HG03442 (cell line): ENCODE results near the gene NBAS.
"Not testable (repeated sequence)": the region's sequence is repeated elsewhere in the genome, so short reads cannot be mapped to it uniquely, and the experiment has no call there.

ENCODE experiments used
- ATAC-seq: cut with Tn5 transposase; IDR thresholded peaks from one replicate; pipeline ENCODE4 v1.9.1; 2021; ENCODE audit warnings: mild to moderate bottlenecking, moderate library complexity; ENCODE audit not compliant: unreplicated experiment

The NBAS gene

DNA sequence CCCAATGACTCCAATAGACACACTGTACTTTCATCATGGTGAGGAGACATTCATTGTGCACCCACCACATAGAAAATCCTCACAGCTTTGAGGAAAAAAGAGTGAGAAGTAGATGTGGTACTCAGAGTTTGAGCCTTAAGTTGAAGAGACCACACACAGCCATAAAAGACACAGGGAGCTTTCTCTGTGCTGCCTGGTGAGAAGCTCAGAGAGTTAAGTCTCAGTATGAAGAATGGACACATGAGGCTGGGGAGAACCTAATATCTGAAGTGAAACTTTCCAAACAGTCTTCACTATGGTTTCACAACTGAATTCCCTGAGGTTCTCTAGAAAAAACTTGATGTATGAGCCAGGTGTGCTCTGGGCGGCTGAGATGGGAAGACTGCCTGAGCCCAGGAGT is 237.9 kb downstream of the NBAS start:
- no peak for ATAC-seq

DNA sequence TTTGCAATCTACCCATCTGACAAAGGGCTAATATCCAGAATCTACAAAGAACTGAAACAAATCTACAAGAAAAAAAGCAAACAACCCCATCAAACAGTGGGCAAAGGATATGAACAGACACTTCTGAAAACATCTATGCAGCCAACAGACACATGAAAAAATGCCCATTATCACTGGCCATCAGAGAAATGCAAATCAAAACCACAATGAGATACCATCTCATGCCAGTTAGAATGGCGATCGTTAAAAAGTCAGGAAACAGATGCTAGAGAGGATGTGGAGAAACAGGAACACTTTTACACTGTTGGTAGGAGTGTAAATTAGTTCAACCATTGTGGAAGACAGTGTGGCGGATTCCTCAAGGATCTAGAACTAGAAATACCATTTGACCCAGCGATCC is 239.7 kb downstream of the NBAS start:
- ATAC-seq, result not testable (repeated sequence)

GRCh38 chr2:15316370-15316814 is 244.7 kb downstream of the NBAS start:
- no peak for ATAC-seq

- ATAC-seq, result no peak
These were observed 245.7 kb downstream of the NBAS start for GRCh38 chr2:15315411-15315810.

GRCh38 chr2:15313657-15314056 is 247.5 kb downstream of the NBAS start:
- ATAC-seq, result peak; percentile 82

GRCh38 chr2:15311926-15312325 is 249.2 kb downstream of the NBAS start:
- ATAC-seq, result no peak

DNA sequence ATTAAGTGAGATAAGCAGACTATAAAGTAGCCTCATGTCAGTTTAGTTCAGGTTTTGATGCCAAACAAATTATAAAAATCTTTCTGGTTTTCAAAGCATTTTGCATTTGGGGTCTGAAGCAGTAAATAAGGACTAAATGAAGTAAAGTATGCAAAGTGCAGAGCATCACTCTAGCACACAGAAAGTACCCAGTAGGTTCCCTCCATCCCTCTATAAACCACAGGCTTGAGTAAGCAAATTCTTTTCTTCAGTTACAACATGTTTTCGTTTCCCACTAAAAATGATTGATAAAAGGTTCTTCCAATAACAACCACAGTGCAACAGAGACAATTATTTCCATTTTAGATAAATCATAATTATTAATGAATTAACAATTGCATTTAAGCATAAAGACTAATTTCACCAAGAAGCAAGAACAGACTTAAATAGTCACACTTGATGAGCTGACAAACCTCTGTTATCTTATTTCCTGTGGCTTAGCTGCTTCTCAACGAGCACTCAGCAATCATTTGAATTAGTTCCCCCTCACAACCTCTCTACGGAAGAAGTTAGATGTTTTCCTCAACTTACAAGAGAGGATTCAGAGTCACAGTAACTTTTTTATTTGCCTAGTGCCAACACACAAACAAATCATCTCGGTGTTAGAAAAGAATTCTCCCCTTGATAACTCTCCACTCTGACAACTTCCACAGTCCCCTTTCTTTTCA is 249.8 kb downstream of the NBAS start:
- peak; percentile 53 for ATAC-seq

DNA sequence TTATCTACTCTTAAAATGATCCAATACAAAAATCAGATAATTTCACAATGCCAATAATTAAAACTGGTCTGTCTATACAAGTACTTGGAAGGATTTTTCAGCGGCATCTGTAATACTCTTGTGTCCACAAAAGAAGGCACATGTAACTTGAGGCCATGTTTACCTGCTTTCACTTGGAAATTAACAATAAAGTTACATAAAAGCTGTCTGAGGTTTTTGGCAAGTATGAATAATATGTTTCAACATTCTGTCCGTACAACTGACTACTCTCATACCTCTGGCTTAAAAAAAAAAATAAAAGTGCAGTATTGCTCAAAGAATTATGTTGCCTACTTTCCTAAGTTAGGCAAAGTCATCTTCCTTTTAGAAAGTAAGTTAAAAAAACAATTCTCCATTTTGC is 253.6 kb downstream of the NBAS start:
- no peak for ATAC-seq

DNA sequence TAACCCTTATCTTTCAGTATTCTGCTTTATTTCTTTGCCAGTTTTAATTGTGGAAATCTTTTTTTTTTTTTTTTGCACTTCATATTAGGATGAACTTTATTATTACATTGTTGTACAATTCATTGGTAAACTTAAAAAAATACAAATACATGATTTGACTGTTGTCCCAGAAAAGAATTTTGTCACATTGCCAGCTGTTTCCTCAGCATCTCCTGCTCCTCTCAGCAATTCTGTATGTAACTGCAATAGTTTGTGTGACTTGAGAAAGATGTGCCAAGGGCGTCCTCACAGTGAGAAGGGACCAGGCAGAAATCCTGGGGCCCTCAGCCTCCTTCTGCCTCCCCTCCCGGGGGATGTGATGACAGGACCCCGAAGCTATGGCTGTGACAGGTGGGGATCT is 254.4 kb downstream of the NBAS start:
- no peak for ATAC-seq

DNA sequence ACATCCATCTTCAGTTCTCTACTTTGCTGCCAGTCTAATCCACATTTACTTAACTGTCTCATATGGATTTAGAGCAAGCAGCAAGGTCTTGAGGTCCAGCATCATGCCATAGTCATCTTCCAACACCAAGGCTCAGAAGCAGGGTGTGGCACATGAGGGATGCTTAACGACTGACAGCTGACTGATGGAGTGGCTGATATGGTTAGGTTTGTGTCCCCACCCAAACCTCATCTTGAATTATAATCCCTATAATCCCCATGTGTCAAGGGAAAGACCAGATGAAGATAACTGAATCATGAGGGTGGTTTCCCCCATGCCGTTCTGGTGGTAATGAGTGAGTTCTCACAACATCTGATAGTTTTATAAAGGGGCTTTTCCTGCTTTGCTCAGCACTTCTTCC is 257.3 kb downstream of the NBAS start:
- ATAC-seq, result no peak

- no peak for ATAC-seq
These were observed 259.0 kb downstream of the NBAS start for GRCh38 chr2:15302154-15302553.

- no peak for ATAC-seq
These were observed 260.2 kb downstream of the NBAS start for GRCh38 chr2:15300624-15301573.

GRCh38 chr2:15299904-15300520 is 261.1 kb downstream of the NBAS start:
- no peak for ATAC-seq

DNA sequence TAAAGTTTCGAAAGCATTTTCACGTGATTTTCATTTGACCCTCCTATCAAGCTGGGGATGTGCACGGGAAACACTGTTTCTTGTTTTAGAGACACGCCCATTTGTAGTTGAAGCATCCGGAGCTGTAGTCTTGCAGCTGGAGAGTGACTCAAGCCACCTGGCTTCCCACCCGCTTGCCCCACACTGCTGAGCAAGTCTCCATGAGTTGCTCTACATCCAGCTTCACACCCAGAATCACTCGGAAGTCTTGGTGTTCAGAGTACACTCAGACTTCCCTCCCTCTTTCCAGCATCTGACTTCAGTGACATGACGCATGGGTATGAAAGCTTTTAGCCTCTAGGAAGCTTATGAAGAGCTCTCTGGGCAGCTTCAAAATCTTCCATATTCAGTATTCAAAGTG is 262.4 kb downstream of the NBAS start:
- no peak for ATAC-seq

GRCh38 chr2:15293262-15293937 is 267.7 kb downstream of the NBAS start:
- no peak for ATAC-seq

- no peak for ATAC-seq
These were observed 273.5 kb downstream of the NBAS start for GRCh38 chr2:15287447-15288184.

DNA sequence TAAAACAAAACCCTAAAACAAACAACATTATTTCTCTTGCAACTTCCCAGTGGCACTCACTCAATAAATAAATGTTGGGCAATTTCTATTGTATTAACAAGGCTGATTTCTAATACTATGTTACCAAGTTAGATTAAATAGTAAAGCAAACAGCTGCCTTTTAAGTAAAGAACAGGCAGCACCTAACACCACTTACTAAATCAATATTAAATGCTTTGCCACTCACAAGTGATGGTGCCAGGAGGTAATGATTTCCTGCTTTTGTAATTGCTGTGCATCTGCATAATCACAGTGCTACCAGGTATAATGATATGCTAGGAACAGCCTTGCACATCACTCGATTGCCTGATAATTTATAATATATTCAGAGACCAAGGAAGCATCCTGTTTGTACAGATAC is 276.5 kb downstream of the NBAS start:
- no peak for ATAC-seq

GRCh38 chr2:15281681-15282080 is 279.5 kb downstream of the NBAS start:
- no peak for ATAC-seq

GRCh38 chr2:15279201-15279876 is 281.8 kb downstream of the NBAS start:
- ATAC-seq, result no peak

GRCh38 chr2:15278296-15278695 is 282.8 kb downstream of the NBAS start:
- ATAC-seq, result no peak
